ENCODE measurements around the gene CEMIP. TPM values are rescaled to one million over a fixed set of nuclear protein-coding genes. Genes with fewer than 3 reads are reported as not detected.

CEMIP gene
- total and polyA plus RNA-seq, 2 of the 8 experiments (the other 6 are each of a cell fraction or from before 2014, with no cell fraction given): 0.11 to 0.60 TPM

- TF ChIP-seq, protein P1, sequence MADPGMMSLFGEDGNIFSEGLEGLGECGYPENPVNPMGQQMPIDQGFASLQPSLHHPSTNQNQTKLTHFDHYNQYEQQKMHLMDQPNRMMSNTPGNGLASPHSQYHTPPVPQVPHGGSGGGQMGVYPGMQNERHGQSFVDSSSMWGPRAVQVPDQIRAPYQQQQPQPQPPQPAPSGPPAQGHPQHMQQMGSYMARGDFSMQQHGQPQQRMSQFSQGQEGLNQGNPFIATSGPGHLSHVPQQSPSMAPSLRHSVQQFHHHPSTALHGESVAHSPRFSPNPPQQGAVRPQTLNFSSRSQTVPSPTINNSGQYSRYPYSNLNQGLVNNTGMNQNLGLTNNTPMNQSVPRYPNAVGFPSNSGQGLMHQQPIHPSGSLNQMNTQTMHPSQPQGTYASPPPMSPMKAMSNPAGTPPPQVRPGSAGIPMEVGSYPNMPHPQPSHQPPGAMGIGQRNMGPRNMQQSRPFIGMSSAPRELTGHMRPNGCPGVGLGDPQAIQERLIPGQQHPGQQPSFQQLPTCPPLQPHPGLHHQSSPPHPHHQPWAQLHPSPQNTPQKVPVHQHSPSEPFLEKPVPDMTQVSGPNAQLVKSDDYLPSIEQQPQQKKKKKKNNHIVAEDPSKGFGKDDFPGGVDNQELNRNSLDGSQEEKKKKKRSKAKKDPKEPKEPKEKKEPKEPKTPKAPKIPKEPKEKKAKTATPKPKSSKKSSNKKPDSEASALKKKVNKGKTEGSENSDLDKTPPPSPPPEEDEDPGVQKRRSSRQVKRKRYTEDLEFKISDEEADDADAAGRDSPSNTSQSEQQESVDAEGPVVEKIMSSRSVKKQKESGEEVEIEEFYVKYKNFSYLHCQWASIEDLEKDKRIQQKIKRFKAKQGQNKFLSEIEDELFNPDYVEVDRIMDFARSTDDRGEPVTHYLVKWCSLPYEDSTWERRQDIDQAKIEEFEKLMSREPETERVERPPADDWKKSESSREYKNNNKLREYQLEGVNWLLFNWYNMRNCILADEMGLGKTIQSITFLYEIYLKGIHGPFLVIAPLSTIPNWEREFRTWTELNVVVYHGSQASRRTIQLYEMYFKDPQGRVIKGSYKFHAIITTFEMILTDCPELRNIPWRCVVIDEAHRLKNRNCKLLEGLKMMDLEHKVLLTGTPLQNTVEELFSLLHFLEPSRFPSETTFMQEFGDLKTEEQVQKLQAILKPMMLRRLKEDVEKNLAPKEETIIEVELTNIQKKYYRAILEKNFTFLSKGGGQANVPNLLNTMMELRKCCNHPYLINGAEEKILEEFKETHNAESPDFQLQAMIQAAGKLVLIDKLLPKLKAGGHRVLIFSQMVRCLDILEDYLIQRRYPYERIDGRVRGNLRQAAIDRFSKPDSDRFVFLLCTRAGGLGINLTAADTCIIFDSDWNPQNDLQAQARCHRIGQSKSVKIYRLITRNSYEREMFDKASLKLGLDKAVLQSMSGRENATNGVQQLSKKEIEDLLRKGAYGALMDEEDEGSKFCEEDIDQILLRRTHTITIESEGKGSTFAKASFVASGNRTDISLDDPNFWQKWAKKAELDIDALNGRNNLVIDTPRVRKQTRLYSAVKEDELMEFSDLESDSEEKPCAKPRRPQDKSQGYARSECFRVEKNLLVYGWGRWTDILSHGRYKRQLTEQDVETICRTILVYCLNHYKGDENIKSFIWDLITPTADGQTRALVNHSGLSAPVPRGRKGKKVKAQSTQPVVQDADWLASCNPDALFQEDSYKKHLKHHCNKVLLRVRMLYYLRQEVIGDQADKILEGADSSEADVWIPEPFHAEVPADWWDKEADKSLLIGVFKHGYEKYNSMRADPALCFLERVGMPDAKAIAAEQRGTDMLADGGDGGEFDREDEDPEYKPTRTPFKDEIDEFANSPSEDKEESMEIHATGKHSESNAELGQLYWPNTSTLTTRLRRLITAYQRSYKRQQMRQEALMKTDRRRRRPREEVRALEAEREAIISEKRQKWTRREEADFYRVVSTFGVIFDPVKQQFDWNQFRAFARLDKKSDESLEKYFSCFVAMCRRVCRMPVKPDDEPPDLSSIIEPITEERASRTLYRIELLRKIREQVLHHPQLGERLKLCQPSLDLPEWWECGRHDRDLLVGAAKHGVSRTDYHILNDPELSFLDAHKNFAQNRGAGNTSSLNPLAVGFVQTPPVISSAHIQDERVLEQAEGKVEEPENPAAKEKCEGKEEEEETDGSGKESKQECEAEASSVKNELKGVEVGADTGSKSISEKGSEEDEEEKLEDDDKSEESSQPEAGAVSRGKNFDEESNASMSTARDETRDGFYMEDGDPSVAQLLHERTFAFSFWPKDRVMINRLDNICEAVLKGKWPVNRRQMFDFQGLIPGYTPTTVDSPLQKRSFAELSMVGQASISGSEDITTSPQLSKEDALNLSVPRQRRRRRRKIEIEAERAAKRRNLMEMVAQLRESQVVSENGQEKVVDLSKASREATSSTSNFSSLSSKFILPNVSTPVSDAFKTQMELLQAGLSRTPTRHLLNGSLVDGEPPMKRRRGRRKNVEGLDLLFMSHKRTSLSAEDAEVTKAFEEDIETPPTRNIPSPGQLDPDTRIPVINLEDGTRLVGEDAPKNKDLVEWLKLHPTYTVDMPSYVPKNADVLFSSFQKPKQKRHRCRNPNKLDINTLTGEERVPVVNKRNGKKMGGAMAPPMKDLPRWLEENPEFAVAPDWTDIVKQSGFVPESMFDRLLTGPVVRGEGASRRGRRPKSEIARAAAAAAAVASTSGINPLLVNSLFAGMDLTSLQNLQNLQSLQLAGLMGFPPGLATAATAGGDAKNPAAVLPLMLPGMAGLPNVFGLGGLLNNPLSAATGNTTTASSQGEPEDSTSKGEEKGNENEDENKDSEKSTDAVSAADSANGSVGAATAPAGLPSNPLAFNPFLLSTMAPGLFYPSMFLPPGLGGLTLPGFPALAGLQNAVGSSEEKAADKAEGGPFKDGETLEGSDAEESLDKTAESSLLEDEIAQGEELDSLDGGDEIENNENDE (IDR thresholded peaks at IDR 0.05; ENCODE audit: insufficient replicate concordance, low read length): no peak
- TF ChIP-seq USF2 (IDR thresholded peaks at IDR 0.05; ENCODE audit: low read length): no peak
- no peak for TF ChIP-seq CTCF (IDR thresholded peaks at IDR 0.05; ENCODE audit: control extremely low read depth in 1 of 3, insufficient read depth in 1 of 3, low read depth in 1 of 3, low read length in 3 of 3)
- no peak for TF ChIP-seq SIN3A (conservative IDR thresholded peaks at IDR 0.05 in 1 of 2, IDR thresholded peaks at IDR 0.05 in 1 of 2; ENCODE audit: low read depth in 1 of 2, low read length in 2 of 2)
- no peak for TF ChIP-seq RFX5 (IDR thresholded peaks at IDR 0.05; ENCODE audit: borderline replicate concordance, low read depth, low read length)
- no peak for TF ChIP-seq GTF2F1 (IDR thresholded peaks at IDR 0.05; ENCODE audit: borderline replicate concordance, low read depth, low read length)
- no peak for TF ChIP-seq CHD2 (IDR thresholded peaks at IDR 0.05; ENCODE audit: low read length)
These were observed 51.5 kb downstream of the CEMIP start (continued) for GRCh38 chr15:80830677-80831076.
